Nephron progenitor cell (in vitro differentiated cells): ENCODE data around the gene PLXNA2.

ENCODE experiments used
- DNase-seq: peaks from one replicate; pipeline ENCODE4 v3.0.0; 2021
- H3K27ac Mint-ChIP-seq: 2 replicates; pipeline ENCODE4 v1.8.0; 2021; ENCODE audit warnings: mild to moderate bottlenecking, moderate library complexity, mixed read lengths
- H3K27me3 Mint-ChIP-seq: 2 replicates; pipeline ENCODE4 v1.8.0; 2021; ENCODE audit warnings: mild to moderate bottlenecking, low read depth, mixed read lengths; ENCODE audit not compliant: poor library complexity
- H3K36me3 Mint-ChIP-seq: 2 replicates; pipeline ENCODE4 v1.8.0; 2021; ENCODE audit warnings: low read depth, mixed read lengths
- H3K4me1 Mint-ChIP-seq: 2 replicates; pipeline ENCODE4 v1.8.0; 2021; ENCODE audit warnings: mixed read lengths
- H3K4me3 Mint-ChIP-seq: 2 replicates; pipeline ENCODE4 v1.8.0; 2021; ENCODE audit warnings: mild to moderate bottlenecking, moderate library complexity, mixed read lengths
- H3K9me3 Mint-ChIP-seq: 2 replicates; pipeline ENCODE4 v1.8.0; 2021; ENCODE audit warnings: mild to moderate bottlenecking, moderate library complexity, mixed read lengths
- CTCF ChIP-seq: fragments of 200-600 bp; sonication (generic); IDR thresholded peaks from 2 replicates; pipeline ENCODE4 v1.5.0; 2021; ENCODE audit warnings: antibody characterized with exemption

Gene PLXNA2

DNA sequence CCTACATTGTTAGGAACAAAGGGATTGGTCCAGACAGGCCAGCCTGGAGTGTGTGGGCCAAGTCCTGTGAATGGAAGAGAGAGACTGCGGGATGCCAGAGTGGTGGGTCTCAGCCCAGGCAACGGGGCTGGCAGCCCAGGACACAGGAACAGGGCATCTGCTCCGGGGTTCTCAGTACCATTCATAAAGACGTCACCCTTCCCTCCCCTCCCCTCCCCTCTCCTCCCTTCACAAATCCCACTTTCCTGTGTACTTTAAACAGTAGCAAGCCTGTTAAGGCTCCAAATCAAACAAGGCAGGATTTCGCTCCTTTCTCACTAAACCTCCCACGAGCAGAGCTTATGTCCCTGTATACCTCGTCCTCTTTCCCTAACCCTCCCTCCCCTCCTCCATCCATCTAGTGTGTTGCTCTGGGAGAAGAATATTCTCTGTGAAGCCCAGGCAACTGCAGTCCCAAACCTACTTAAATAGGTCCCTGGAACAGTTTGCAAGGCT is 4.2 kb upstream of the PLXNA2 start:
- no peaks in the 10 kb centered on the region for H3K36me3 Mint-ChIP-seq

DNA sequence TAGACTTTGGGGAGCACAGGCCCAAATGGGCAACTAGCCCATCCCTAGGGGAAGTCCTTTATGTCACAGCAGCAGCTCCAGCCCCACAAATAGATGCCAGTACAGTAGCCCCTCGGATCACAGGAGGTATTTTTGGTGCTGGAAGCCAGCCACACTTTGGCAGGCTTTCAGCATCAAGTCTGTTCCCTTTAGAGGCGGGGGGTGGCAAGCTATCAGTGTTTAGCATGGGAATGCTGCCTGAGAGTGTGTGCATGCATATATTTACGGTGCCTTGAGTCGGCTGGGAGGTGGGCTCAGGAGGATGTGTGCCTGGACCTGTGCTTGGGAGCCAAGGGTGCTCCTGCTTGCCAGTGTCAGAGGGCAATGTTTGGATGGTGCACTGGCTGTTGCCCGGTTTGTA is 3.5 kb upstream of the PLXNA2 start:
- Mint-ChIP-seq H3K27ac (no peak overlapping the region), H3K9me3 (no peaks in the 10 kb centered on the region), H3K36me3 (no peaks in the 10 kb centered on the region), H3K27me3 (peaks cover 10% of the 10 kb centered on the region), H3K4me3 (no peak overlapping the region), H3K4me1 (peaks cover 44% of the 10 kb centered on the region)
- DNase-seq, result no peak
- no peak for TF ChIP-seq CTCF

More for the DNA sequence above, 4.2 kb upstream of the PLXNA2 start:
- Mint-ChIP-seq H3K9me3 (no peaks in the 10 kb centered on the region), H3K4me1 (peaks cover 50% of the 10 kb centered on the region), H3K4me3 (no peak overlapping the region), H3K27me3 (peaks cover 10% of the 10 kb centered on the region), H3K27ac (no peak overlapping the region)
- DNase-seq, result no peak
- TF ChIP-seq CTCF, result no peak

- Mint-ChIP-seq H3K9me3 (no peaks in the 10 kb centered on the region), H3K4me3 (peak overlapping the region; percentile 99), H3K4me1 (peaks cover 47% of the 10 kb centered on the region), H3K27me3 (peaks cover 18% of the 10 kb centered on the region), H3K36me3 (no peaks in the 10 kb centered on the region), H3K27ac (no peak overlapping the region)
- peak; percentile 91 for DNase-seq
- peak; percentile 68 for TF ChIP-seq CTCF
Measured at GRCh38 chr1:208245185-208245705, 1.1 kb upstream of the PLXNA2 start.

DNA sequence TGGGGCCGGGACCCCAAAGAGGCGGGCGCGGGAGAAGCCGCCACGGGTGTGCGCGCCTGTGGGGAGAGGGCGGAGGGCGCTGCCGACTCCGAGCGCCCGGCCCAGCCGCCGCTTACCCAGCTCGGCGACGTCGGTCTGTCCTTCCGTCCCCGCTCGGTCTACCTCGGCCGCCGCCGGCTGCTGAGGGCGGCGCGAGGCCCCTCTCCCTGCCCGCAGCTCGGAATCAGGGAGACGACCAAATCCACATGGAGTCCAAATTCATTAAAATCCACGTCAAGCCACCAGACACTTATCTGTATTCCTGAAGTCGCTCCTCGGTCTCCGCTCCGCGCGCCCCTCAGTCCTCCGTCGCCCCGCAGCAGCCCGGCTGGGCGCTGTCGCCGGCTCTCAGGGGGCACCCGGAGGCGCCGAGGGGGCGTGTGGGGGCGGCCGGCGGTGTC is 637 bp downstream of the PLXNA2 start:
- Mint-ChIP-seq H3K27ac (no peak overlapping the region), H3K4me3 (peak overlapping the region; percentile 99), H3K36me3 (no peaks in the 10 kb centered on the region), H3K4me1 (peaks cover 55% of the 10 kb centered on the region), H3K9me3 (no peaks in the 10 kb centered on the region), H3K27me3 (peaks cover 20% of the 10 kb centered on the region)
- DNase-seq, result no peak
- TF ChIP-seq CTCF, result no peak

DNA sequence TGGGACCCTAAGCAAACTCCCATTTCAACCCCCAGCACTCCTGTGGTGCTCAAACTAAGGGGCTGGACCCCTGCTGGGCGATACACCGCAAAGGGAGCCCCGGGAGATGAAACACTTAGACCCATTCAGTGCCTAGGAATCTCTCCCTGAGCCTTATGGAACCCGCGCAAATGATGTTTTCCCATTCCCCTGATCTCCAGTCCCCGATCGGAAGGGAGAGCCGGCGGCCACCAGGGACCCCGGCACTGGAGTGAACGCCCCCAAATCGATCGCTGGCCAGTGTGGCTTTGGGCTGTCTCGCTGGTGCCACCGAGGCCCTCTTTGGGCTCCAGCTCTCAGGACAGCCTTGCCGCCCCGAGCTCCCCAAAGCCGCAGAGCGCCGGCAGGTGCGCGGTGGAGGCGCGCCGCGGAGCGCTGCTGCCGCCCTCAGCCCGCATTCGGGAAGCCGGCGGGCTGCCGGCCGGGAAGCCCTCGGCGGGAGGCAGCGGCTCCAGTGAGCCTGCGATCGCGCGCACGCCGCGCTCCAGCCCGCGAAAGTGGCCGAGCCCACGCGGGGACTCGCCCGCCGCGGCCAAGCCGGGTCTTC is 1.1 kb downstream of the PLXNA2 start:
- Mint-ChIP-seq H3K36me3 (no peaks in the 10 kb centered on the region), H3K27me3 (peaks cover 23% of the 10 kb centered on the region), H3K9me3 (no peaks in the 10 kb centered on the region), H3K27ac (no peak overlapping the region), H3K4me1 (peaks cover 60% of the 10 kb centered on the region), H3K4me3 (peak overlapping the region; percentile 92)
- TF ChIP-seq CTCF, result no peak
- peak; percentile 45 for DNase-seq

GRCh38 chr1:208242146-208242545 is 2.0 kb downstream of the PLXNA2 start:
- no peak for TF ChIP-seq CTCF
- Mint-ChIP-seq H3K27ac (no peak overlapping the region), H3K4me1 (peaks cover 68% of the 10 kb centered on the region), H3K4me3 (peak overlapping the region; percentile 92), H3K36me3 (no peaks in the 10 kb centered on the region), H3K9me3 (no peaks in the 10 kb centered on the region), H3K27me3 (peaks cover 31% of the 10 kb centered on the region)
- DNase-seq, result no peak
